Activated T-cell treated with anti-CD3 and anti-CD28 coated beads for 24 hours (primary cell): ENCODE results near the gene ZNF529.
"Not testable (repeated sequence)": the region's sequence is repeated elsewhere in the genome, so short reads cannot be mapped to it uniquely, and the experiment has no call there.

Experiments
- DNase-seq: peaks from one replicate; pipeline ENCODE4 v3.0.0-alpha.2; 2020; ENCODE audit warnings: low read depth

ZNF529 gene

GRCh38 chr19:36573020-36573894 is at the start of gene ZNF529:
Gene ZNF529 (minus strand): TSS chr19:36573292. CDS start chr19:36572346, 946 bp downstream.
- DNase-seq, result peak; percentile 79

DNA sequence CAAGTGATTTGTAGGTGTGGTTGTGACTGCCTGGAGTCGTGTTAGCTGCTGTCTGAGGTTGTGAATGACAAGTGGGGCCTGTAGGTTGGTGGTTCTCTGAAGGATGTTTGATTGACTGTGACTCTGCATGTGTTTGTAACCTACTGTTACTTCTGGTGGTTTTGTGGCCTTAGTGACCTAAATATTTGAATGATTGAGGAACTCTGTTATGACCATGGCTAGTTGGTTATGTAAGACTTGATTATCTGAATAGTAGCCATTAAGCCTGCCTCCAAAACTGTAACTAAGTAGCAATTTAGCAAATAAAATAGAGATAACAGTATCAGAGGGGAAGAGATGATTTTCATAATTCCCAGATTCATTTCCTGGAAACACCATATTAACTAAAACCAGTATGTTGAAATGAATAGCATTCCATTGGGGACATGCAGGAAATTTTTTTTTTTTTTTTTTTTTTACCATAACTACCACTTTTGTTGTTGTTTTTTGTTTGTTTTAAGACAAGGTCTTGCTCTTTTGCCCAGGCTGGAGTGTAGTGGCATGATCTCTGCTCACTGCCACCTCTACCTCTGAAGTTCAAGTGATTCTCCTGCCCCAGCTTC is 32.9 kb upstream of the ZNF529 start:
- DNase-seq, result no peak

DNA sequence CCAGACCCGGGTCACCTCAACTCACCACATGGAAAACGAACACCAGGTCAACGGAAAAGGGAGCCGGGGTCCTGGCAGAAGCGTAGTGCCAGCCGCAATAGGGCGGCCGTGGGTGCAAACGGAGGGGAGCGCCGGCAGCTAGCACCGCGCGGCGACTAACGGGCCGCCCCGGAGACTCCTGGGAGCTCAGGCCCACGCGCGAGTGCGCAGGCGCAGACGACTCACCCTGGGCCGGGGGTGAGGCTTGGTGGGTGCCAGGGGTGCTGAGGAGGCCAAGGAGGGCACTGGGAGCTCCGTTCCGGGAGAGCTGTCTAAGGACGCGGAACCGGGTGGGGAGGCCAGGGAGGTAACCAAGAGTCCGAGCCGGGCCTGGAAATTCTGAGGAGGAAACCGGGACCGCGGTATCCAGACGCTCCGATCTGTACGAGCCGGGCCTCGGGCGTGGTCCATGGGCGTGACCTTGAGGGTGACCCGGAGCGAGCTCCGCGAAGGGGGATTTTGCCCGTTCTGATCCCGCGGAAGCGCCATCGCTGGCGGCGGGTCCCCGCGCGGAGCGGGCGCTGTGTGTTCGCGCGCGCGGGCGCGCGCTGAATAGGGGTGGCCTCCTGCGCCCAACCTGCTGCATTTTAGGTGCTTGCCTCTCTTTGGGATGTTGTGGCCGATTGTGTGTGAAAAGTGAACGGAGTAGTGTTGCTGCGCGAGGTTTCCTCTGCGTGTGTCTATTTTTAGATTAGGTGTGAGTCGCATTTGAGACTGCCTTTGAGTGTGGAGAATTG is 32.2 kb upstream of the ZNF529 start, which contains the start of gene ZNF382:
Gene ZNF382, plus strand, starts transcription at position 213 of the 776 bp plus-strand sequence. CDS start 4,602 bp downstream, outside the sequence.
- DNase-seq, result peak; percentile 84

- peak; percentile 85 for DNase-seq
Observed at GRCh38 chr19:36604656-36605100, 31.6 kb upstream of the ZNF529 start.

DNA sequence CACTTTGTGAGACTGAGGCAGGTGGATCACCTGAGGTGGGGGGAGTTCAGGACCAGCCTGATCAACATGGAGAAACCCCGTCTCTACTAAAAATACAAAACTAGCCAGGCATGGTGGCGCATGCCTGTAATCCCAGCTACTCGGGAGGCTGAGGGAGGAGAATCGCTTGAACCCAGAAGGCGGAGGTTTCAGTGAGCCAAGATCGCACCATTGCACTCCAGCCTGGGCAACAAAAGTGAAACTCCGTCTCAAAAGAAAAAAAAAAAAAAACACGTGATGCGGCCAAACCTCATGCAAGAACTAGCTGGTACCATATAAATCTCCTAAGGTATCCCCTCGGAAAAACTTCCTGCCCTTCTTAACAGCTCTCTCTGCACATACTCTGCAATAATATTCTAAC is 29.6 kb upstream of the ZNF529 start:
- not testable (repeated sequence) for DNase-seq

DNA sequence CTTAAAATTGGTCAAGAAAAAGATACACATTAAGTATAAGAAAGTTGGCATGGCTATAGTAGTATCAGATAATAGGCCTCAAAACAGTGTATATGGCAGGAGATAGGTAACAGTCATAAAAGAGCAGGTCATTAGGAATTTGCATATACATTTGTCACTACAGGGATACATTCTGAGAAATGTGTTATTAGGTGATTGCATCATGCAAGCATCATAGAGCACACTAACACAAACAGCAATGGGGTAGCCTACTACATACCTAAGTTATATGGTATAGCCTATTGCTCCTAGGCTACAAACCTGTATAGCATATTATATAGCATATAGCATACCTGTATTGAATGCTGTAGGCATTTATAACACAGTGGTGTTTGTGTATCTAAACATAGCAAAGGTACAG is 6.2 kb upstream of the ZNF529 start:
- no peak for DNase-seq

- no peak for DNase-seq
Observed at GRCh38 chr19:36577271-36577996, 4.3 kb upstream of the ZNF529 start.

- DNase-seq, result no peak
Observed at GRCh38 chr19:36574741-36575140, 1.6 kb upstream of the ZNF529 start.

DNA sequence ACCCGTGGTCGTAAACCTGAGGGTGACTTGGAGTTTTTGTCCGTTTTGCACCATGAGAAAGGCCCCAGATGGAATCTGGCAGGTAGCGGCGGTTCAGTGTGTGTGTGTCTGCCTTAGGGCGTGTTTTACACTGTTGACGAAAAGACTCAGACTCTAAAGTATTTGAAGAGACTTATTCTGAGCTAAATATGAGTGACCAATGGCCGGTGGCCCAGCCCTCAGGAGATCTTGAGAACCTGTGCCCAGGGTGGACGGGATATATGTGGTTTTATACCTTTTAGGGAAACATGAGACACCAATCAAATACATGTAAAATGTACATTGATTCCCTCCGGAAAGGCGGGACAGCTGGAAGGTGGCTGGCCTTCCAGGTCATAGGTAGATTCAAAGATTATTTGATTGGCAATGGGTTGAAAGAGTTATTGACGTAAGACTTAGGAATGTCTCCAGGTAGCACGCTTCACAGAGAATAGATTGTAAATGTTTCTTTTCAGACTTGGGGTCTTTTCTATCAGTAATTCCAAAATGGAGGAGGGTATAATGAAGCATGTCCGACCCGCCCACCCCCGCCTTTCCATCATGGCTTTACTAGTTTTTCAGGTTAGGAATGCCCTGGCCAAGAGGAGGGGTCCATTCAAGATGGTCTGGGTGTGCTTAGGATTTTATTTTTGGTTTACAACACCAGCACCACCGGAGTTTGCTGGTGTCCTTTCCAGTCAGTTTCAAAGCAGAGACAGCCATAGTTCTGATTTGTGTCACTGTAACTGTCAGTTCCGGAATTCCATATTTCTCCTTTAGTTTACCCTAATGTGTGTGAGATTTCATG is 1.0 kb upstream of the ZNF529 start:
- no peak for DNase-seq

GRCh38 chr19:36572593-36573019 is 486 bp downstream of the ZNF529 start:
- DNase-seq, result no peak

DNA sequence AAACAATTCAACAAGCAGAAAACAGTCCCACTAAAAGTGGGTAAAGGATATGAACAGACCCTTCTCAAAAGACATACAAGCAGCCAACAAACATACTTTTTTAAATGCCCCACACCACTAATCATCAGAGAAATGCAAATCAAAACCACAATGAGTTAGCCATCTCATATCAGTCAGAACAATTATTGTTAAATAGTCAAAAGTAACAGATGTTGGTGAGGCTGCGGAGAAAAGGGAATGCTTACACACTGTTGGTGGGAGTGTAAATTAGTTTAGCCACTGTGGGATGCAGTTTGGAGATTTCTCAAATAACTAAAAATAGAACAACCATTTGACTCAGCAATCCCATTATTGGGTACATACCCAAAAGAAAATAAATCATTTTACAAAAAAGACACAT is 8.7 kb downstream of the ZNF529 start:
- DNase-seq, result no peak

GRCh38 chr19:36547001-36547732 is 25.9 kb downstream of the ZNF529 start:
- DNase-seq, result no peak

DNA sequence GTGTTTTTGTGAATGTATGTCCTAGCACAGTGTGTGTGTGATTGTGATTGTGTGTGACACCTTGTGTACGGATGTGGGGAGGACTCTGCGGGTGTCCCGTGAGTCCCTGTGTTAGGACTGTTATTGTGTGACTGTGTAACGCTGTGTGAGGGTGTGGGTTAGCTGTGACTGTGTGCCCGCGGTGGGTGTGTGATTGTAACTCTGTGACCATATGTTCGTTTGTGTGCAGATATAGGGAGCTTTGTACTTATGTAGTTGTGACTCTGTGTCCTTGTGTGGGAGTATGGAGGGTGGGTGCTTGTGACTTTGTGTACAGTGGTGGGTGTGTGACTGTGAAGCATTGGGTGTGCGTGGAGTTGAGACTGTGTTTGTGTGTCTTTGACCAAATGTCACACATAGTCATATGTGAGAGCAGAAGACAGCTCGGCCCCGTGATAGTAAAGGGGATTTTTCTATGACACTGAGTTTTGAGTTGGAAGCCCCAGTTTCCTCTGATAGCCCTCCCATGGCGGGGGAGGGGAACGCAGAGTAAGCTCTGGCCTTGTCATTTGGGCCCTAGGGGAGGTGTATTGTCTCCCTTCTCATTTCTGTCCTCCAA is 44.1 kb downstream of the ZNF529 start:
- no peak for DNase-seq

DNA sequence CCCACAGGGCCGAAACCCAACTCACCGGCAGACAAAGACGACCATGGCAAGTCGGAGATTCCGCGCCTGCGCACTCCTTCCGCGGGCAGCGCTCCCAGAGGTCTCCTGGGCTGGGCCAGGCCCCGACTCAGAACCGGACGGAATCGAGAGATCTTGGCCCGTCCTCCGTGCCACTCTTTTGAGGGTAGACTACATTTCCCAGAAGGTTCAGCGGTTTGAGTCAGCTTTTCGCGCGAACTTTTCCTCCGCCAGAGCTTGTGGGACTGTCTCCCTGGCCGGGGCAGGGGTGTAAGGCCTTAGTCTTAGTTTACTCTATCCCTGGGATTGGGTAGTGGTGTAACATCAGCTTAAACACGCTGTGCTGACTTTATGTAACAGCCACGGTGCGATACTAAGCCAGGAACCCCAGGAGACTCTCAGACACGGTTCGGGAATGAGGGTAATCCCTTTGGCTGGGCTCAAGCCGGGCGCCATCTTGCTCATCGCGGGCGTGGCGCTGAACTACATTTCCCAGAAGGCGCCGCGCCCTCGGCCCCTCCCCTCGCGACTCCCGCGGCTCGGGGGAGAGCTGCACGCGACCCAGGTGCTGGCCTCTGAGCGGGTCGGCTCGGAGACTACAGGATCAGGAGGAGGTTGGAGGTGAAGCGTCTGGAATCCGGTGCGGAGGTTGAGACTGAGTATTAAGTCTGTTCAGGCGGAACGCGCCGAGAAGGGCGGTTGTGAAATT is 44.7 kb downstream of the ZNF529 start, which contains the start of gene ZNF260:
Gene ZNF260, minus strand, starts transcription at position 78 of the 727 bp plus-strand sequence. CDS start 13,033 bp downstream, outside the sequence.
- DNase-seq, result peak; percentile 91

- DNase-seq, result no peak
Observed at GRCh38 chr19:36527873-36528193, 45.3 kb downstream of the ZNF529 start.

DNA sequence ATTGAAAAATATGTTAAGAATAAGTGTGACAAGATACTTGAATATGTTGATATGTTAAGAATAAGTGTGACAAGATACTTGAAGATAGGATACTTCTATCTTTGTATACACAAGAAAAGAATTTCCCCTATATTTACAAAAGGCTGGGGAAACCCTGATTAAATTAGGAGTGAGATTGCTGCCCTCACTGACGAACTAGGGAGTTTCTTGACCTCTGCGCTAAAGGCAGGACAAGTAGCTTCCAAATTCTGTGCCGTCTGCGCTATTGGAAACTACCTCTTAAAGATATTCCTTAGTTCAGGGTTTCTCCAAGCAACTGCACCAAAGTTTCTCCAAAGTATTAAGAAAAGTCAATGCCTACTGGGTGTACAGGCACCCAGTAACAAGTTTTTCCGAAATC is 45.8 kb downstream of the ZNF529 start:
- DNase-seq, result no peak

DNA sequence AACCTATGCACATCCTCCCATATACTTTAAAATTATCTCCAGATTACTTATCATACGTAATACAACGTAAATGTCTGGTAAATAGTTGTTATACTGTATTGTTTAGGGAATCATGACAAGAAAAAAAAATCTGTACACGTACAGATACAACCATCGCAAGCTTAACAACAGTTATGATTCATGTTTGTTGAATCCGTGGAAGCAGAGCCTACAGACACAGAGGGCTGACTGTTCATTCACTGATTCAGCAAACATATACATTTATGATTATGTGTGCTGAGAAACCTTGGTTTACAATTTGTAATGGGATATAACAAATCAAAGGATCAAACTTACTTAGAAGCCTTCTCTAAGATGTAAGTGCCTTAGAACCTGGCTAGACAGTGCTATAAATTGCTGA is 46.5 kb downstream of the ZNF529 start:
- DNase-seq, result no peak

GRCh38 chr19:36524617-36525016 is 48.5 kb downstream of the ZNF529 start:
- DNase-seq, result no peak

DNA sequence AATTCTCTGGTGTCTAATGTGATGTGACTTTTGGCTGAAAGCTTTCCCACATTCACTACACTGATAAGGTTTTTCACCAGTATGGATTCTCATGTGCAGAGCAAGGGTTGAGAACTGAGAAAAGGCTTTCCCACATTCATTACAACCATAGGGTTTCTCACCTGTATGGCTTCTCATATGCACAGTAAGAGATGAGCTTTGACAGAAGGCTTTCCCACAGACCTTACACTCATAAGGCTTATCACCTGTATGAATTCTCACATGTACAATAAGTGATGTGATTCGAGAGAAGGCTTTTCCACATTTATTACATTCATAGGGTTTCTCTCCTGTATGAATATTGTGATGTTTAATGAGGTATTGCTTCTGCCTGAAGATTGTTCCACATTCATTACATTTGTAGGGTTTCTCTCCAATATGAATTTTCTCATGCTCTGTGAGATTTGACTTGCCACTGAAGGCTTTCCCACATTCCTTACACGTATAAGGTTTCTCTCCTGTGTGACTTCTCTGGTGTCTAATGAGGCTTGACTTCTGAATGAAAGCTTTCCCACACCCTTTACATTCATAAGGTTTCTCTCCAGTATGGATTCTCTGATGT is 59.0 kb downstream of the ZNF529 start:
- no peak for DNase-seq
